Occipital lobe (tissue), 2 donors: ENCODE measurements around the gene MFSD6. TPM values are rescaled to one million over a fixed set of nuclear protein-coding genes. Genes with fewer than 3 reads are reported as not detected.
"Not testable (repeated sequence)": the region's sequence is repeated elsewhere in the genome, so short reads cannot be mapped to it uniquely, and the experiment has no call there.

Experiments
- DNase-seq: peaks from one replicate; lab custom pipeline; 2025; lab: John Stamatoyannopoulos, UW
- total RNA-seq: library from RNA; depleted of rRNA; stranded (reverse); fragments of >200 nt; gene quantifications from one replicate; pipeline ENCODE4 v1.2.3, GENCODE V29; 2014

The MFSD6 gene
- total RNA-seq, 1 donor from 2014 or later = 45.1 TPM

- DNase-seq = no peak
Observed at GRCh38 chr2:190499273-190499672, 91.1 kb downstream of the MFSD6 start.

- no peak for DNase-seq
Observed at GRCh38 chr2:190500054-190500502, 91.9 kb downstream of the MFSD6 start.

- DNase-seq = no peak
Observed at GRCh38 chr2:190501231-190501630, 93.1 kb downstream of the MFSD6 start.

- no peak for DNase-seq
Observed at GRCh38 chr2:190501702-190502407, 93.7 kb downstream of the MFSD6 start.

GRCh38 chr2:190503088-190503487, 94.9 kb downstream of the MFSD6 start:
- no peak for DNase-seq

GRCh38 chr2:190504912-190505311, 96.8 kb downstream of the MFSD6 start:
- no peak for DNase-seq

GRCh38 chr2:190505696-190506095, 97.5 kb downstream of the MFSD6 start:
- DNase-seq = no peak

GRCh38 chr2:190506666-190507065, 98.5 kb downstream of the MFSD6 start:
- no peak for DNase-seq

GRCh38 chr2:190507135-190507534, 99.0 kb downstream of the MFSD6 start:
- no peak for DNase-seq

GRCh38 chr2:190509895-190510294, 101.7 kb downstream of the MFSD6 start:
- DNase-seq = not testable (repeated sequence)

- DNase-seq = no peak
Observed at GRCh38 chr2:190511104-190511503, 102.9 kb downstream of the MFSD6 start.

GRCh38 chr2:190512539-190513095, 104.5 kb downstream of the MFSD6 start:
- no peak for DNase-seq

- DNase-seq = no peak
Observed at GRCh38 chr2:190513877-190514276, 105.7 kb downstream of the MFSD6 start.

GRCh38 chr2:190514676-190515075, 106.5 kb downstream of the MFSD6 start:
- no peak for DNase-seq

- no peak for DNase-seq
Observed at GRCh38 chr2:190515687-190516086, 107.5 kb downstream of the MFSD6 start.

- no peak for DNase-seq
Observed at GRCh38 chr2:190517468-190517867, 109.3 kb downstream of the MFSD6 start.

GRCh38 chr2:190519975-190520767, 112.0 kb downstream of the MFSD6 start:
- no peak for DNase-seq

- DNase-seq = no peak
Observed at GRCh38 chr2:190524928-190525327, 116.8 kb downstream of the MFSD6 start.

GRCh38 chr2:190526105-190526750, 118.1 kb downstream of the MFSD6 start:
- no peak for DNase-seq

GRCh38 chr2:190527214-190527613, 119.1 kb downstream of the MFSD6 start:
- DNase-seq = no peak

GRCh38 chr2:190527918-190528317, 119.8 kb downstream of the MFSD6 start:
- DNase-seq = no peak

- no peak for DNase-seq
Observed at GRCh38 chr2:190528521-190529001, 120.4 kb downstream of the MFSD6 start.
